HG03175 (cell line): ENCODE data around the gene FAM117B.
"Not testable (repeated sequence)": the region's sequence is repeated elsewhere in the genome, so short reads cannot be mapped to it uniquely, and the experiment has no call there.

Experiments used
- ATAC-seq: cut with Tn5 transposase; IDR thresholded peaks from one replicate; pipeline ENCODE4 v1.9.1; 2021; ENCODE audit warnings: mild to moderate bottlenecking, moderate library complexity; ENCODE audit not compliant: unreplicated experiment

Gene FAM117B

DNA sequence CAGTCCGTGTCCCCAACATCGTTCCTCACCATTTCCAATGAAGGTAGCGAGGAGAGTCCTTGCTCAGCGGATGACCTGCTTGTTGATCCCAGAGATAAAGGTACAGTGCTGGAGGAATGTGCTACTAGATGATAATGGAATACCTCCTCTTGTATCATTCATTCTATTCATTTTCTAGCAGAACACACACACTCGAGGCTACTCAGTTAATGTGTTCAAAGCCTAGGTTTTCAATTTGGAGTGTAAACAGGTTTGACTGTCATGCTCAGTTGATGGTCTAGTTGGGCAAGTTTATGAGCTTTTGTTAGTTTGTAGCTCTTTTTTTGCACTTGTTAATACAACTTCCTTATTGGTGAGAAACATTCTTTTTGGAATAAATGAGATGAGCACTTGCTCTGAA lies 122.6 kb downstream of the FAM117B start:
- no peak for ATAC-seq

DNA sequence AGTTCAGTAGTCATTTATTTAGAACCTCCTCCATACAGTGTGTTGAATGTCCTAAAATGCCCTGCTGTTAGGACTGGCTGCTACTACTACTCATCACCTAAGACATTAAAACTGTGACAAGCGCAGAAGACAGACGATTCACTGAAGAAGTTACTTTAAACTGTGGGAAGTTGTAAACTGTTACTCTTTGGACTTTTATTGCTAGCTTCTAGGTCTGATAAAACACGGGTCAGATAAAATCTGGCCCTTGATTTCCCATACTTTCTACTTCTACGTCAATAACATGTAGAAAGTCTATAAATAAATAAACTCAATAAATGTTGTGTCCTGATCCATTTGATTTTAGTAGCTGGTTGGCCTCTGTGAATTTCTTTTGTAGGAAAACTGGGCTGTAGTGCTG lies 123.4 kb downstream of the FAM117B start:
- ATAC-seq = no peak

DNA sequence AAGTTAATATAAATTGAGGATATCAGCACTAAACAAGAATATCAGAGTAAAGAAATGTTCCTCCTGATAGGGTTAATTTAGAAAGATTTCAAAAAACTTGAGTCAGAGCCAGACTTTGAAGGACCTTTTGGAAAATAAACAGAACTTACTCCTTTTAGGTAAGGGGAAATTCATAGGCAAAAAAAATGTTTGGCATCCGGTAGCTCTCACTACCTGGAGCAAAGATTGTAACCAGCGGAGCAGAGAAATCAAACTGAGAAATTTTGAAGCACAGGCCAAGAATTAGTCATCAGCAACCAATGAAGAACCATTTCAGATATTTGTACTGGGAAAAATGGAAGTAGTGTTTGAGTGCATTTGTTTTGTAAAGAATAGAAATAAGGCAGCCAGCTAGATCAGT lies 123.8 kb downstream of the FAM117B start:
- ATAC-seq = no peak

DNA sequence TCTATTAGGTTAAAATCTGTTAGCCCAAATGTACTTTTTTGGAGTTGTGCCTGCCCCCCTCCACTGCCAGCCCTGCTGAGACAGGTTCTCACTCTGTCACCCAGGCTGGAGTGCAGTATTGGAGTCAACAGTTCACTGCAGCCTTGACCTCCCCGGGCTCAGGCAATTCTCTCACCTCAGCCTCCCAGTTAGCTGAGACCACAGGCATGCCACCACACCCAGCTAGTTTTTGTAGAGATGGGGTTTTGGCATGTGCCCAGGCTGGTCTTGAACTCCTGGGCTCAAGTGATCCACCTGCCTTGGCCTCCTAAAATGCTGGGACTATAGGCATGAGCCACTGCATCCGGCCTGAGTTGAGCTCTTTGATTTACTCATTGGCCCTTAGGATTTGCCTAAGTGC lies 126.1 kb downstream of the FAM117B start:
- no peak for ATAC-seq

DNA sequence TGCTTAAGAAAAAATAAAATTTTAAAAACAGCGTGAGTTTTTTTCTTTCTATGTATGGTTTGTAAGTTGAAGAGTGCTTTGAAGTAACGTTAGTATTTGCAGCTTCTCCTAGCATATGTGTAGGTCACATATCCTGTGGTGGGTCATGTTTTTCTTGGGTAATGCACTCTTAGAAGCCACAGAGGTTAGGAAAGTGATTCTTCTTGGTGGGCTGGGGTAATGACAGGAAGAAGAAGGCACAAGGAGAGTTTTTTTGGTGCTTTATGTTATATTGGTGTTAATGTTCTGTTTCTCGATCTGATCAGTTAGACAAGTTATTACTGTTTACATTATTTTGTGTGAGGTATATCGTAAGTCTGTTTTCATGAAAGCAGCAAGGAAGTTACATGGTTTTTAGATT lies 127.8 kb downstream of the FAM117B start:
- ATAC-seq = no peak

DNA sequence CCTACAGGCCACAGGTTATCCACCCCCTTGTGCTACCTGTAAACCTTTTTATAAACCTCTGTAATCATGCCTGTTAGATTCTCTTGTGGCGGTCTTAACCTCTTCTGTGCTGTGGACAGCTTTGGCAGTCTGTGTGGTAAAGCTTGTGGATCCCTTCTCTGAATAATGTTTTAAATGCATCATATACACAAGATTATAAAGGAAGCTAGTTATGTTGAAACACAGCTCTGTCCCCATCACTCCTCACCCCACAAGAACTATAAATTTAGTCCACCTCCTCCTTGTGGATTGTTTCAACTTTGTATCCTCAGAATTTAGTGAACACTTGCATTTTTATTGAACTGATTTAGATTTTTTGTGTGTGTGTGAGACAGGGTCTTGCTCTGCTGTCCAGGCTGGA lies 129.1 kb downstream of the FAM117B start:
- ATAC-seq = no peak

DNA sequence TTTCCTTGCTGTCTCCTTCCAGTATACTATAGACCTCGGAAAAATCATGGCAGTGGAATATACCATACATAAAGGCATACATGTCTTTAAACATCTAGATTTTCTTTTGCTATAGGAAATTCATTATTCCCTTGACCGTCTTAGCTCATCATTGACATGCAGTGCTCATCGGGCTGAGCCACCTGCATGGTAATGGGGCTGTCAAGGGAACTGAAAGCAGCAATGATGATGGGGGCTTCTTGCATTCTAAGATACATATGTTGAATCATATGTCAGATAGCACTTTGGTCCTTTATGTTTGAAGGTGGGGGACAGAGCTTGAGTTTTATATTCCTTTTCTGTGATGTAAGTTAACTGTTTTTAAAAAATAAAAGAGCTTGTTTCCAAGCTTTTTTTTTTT lies 130.2 kb downstream of the FAM117B start:
- ATAC-seq = no peak

DNA sequence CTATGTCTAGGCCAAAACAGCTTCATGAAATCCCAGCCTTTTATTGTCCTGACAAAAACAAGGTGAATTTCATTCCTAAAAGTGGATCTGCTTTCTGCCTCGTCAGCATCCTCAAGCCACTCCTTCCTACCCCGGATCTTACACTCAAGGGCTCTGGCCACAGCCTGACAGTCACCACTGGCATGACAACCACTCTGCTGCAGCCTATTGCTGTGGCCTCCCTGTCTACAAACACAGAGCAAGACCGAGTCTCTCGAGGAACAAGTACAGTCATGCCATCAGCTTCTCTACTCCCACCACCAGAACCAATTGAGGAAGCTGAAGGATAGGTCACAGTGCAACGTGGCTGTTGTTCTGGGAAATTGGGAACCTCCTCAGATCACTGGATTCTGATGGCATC lies 130.7 kb downstream of the FAM117B start:
- no peak for ATAC-seq

DNA sequence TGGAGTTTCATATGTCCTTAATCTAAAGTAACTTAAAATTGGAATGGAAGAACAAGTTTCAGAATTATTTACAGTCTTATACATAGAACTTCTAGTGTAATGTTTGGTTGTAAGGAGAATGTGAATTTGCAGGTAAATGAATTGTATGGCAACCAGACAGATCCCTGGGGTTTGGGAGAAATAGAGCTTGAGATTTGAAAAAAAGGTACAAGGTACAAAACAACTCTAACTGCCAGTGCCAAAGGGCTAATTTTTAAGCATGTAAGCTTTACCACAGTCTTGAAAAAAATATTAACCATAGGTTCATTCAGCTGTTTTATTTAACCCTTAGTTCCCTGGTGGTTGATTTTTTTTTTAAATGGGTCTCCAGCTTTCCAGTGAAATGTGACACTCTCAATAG lies 133.5 kb downstream of the FAM117B start:
- ATAC-seq = no peak

DNA sequence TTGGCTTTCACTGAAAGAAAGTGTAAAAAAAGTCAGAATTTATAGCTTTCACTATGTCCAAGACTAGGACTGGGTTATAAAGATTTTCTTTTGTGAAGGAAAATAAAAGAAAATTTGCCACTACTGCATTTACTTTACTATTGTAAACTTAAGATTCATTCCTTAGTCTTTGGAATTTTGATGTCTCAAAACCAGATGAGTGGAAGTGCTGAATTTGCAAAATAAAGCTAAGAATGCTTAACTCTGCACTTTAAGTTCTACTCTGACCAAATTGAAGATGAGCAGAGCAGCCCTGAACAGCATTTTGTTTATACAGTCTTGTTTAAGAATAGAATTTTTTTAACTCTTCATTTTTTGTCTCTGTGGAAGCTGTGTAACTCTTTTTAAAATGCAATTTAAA lies 134.4 kb downstream of the FAM117B start:
- ATAC-seq = no peak

DNA sequence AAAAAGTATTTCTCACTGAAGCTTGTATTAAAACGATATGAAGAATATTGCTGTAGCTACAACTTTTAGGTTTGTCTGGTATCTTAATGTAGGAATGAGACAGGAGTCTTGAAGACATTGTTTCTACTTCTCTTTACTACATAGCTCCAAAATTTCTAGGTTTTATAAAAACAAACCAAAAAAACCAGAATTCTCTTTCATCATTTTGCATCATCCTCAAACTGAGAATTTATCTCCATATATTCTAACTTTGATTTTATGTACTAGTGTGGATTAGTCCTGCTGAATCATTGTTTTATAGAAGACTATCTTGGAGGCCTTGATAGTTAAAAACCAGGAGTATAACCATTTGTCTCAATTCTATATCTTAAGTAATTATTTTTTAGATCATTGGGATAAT lies 136.6 kb downstream of the FAM117B start:
- ATAC-seq = no peak

DNA sequence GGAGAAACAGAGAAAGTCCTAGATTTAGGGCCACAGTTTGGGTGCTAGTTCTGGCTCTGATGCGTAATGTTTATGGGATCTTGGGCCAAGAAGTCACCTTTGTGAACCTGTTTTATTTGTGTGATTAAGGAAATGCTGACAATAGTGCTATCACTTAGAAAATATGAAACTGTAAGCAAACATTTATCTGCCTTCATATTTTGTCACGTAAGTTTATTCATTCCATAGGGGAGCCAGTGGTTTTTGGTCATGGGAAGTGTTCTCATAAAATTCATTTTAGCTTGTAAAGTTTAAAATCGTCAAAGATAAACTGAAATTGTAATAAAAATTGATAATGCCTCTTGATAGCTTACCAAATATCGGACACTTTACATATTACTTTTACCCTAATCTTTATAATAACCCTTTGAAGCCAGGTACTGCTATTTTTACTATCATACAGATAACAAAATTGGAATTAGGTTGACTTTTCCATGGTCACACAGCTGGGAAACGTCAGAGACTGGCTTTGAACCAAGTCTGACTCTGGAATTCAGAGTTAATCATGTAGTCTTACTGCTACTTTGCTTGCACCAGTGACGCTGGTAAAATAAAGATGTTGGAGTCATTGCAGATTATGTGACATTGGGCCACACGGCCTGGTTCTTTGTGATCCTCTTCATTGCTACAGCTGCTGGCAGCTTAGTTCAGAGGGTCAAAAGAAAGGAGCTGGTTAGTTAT lies 137.1 kb downstream of the FAM117B start:
- no peak for ATAC-seq

DNA sequence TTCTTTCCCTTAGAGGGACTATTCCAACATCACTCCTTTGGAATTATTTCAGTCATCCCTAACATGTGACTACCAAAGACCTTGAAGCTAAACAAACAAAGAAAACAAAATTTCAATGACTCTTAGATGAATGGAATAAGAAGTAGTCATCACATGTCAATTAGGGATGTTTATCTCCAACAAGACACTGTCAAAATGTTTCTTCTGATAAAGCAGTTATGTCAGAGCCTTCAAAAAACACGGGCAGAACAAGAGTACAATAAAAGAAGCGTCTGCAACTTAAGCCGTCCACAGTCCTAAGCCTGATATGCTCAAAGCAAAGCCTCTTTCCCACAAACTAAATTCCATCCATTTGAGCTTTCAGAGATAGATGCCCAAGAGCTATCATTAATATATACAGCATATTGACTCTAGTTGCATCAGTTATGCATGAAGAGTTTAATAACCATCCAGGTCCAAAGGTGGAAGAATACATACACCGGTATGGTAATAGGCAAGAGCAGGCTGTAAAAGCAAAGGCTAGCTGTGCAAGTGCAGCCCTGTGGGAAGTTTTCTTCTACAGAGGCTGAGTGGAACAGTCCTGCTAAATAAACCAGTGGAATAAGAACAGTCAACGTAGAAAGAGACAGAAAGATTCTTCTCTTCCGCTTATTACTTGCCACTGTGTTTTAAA lies 138.7 kb downstream of the FAM117B start:
- ATAC-seq = no peak

DNA sequence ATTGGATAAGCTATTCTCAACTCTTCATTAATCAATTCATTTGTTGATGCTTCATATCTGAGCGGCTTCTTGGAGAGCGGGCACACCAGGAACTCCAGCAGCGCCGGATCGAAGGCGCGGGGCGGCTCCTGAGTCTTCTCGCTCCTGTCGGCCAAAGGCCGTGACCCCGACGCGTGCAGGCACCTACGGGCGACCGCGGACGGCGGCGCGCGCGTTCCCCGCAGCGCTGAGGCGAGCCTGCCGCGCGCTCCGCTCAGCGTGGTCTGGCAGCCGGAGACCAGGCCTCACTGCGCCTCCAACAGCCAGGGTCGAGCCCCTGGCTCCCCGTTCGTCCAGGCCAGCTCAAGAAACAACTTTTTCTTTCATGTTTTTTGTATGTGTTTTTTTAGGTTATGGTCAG lies 139.3 kb downstream of the FAM117B start:
- no peak for ATAC-seq

DNA sequence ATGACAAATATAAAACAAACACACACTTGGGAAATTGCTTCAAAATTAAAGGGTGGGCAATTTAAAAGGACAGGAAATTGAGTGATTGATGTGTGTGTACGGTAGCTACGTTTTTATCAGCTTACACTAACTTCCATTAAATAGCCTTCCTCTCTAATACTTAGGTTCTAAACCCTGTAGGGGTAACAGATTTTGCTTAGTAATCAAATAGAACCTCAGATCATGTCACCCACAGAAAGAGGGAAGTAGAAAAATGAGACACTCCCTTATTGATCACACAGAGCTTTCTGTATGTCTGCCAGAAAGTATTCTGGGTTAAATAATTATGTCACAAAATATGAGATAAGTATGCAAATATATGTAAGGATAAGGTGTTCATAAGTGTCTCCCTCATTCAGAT lies 143.4 kb downstream of the FAM117B start:
- no peak for ATAC-seq

DNA sequence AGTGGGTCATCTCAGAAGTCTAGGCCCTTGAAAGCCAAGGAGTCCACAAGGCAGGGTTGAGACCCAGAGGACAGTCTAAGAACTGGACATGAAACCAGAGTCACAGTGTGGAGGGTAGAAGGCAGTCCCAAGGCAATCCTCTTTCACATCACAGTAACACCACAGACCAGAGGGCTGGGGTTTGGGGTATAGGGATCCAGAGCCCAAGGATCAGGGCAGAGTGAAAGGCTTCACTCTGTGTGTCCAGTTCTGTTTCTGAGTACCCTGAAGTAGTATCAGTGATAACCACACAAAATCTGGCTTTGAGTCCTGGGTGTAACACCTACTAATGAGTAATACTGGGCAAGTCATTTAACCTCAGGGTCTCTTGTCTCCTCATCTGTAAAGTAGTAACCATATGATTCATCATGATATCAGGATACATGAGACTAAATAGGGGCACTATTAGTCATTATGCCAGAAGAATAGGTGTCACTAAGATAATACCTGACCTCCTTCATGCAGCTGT lies 145.8 kb downstream of the FAM117B start:
- ATAC-seq = peak; percentile 98

DNA sequence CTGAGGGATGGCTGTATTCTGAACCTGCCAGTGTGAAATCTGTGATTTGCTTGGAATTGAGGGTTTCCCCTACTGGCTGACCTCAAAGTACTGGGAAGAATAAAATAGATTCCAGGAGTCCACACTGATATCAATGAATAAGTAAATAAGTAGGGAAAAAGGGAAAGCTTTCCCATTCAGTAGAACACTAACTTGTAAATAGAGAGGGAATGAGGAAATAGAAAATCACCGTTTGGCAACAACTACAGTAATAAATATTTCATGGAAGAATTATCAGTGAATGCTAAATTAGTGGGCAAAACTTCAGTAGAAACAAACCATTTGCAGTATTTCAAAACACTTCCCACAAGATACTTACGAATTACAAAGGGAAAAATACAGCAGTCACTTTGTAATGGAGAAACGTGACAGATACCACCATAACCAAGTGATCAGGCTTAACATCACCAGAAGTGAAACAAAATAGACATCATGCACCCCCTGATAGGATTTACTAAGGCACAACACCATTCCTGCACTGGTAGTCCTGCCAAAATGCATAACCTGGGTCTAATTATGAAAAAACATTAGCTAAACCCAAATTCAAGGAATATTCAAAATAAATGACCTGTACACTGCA lies 148.3 kb downstream of the FAM117B start:
- ATAC-seq = no peak

DNA sequence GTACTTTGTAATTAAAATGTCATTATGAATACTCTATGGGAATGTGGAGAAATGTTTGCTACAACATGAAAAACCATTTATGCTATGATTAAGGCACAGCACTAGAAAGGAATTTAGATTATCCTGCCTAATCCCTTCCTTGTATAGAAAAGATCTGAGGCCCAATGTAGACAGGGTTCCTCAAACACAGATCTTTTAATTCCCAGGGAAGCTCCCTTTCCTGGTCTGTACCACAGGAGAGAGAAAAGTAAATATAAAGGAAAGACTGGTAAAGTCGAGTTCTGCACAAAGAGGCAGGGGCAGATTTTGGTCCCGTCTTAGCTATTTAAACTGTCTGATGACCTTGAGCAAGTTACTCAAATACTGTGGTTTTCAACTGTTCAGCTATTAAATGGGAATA lies 152.1 kb downstream of the FAM117B start:
- no peak for ATAC-seq

DNA sequence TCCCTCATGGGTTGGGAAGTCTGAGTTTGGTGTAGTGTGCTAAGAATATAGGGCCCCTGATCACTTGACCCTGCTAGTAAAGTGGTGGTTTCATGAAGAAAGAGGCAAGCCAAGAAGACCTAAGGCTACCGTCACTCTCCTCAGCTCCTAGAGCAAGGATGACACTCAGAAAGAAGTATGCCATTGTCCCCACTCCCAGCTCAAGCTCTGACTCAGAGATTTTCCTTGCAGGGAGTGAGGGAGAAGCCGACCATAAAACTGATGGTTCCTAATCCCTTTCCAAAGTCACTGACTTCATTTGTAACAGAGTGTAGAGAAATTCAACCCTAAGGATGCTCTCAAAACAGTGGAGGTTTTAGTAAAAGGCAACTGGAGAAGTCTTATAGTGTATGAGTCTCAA lies 155.9 kb downstream of the FAM117B start:
- no peak for ATAC-seq

DNA sequence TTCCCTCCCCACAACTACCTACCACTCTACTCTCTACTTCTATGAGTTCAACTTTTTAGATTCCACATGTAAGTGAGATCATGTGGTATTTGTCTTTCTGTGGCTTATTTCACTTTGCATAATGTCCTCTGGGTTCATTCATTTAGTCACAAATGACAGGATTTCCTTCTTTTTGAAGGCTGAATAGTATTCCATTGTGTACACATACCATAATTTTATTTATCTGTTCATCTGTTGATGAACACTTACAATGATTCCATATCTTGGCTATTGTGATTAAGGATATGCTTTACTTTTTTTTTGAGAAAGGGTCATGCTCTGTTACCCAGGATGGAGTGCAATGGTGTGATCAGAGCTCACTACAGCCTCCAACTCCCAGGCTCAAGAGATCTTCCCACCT lies 163.2 kb downstream of the FAM117B start:
- ATAC-seq = no peak

DNA sequence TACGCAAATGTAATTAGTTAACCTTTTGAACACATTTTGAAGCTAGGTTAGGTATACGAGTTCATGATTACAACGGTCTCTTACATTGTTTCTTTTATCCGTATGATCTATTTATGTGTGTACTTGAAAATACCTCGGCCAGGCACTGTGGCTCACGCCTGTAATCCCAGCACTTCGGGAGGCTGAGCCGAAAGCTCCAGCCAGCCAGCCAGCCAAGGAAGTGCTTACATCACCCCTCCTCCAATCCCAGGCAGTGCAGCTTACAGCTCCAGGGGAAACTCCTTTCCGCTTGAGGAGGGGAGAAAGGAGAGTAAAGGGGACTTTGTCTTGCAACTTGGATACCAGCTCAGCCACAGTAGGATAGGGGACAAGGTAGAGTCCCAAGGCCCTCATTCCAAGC lies 171.1 kb downstream of the FAM117B start:
- ATAC-seq = not testable (repeated sequence)
